K562 (cell line): Measurements from ENCODE around the gene RFNG. TPM values are rescaled to one million over a fixed set of nuclear protein-coding genes. Genes with fewer than 3 reads are reported as not detected.

ENCODE experiments used
- ATAC-seq: fragments of 200-7000 bp; cut with Tn5 transposase; 3 replicates; pipeline ENCODE4 v1.9.1; 2020; ENCODE audit warnings: moderate library complexity
- BruUV-seq: library from RNA; stranded (reverse); fragments of 400-500 nt; replicated peaks from 2 replicates; lab custom pipeline; 2021; lab: Mats Ljungman, UMichigan
- CTCF ChIA-PET: fragments of 300-600 bp; formaldehyde crosslinking; extraction: SDS; loops from one replicate; lab custom pipeline; 2021; ENCODE audit warnings: low intra/inter-chr PET ratio; lab: Yijun Ruan, JAX
- POLR2A ChIA-PET: fragments of 300-600, 350-650 bp; sonication (Branson Sonifier 250); formaldehyde crosslinking; extraction: SDS; loops from one replicate; lab custom pipeline; 2021; ENCODE audit warnings: antibody characterized with exemption, inconsistent platforms; lab: Yijun Ruan, JAX
- DNase-seq, 4 experiments: peaks; one replicate each; pipeline versions ENCODE4 v3.0.0 to v3.0.0-alpha.2; 2011 to 2018; ENCODE audit warnings: low spot score in 3 of 4, mixed read lengths in 3 of 4; ENCODE audit errors: extremely low read depth in 1 of 4
- FAIRE-seq: peaks from 2 replicates; lab custom pipeline; 2011; peaks lifted over from hg19 to GRCh38; lab: Jason Lieb, UNC
- H2AFZ ChIP-seq: 2 replicates; pipeline ENCODE4 v1.6.0; 2011; ENCODE audit warnings: low read depth, low read length, control low read depth, inconsistent platforms
- H3K27ac ChIP-seq: fragments of 200-600 bp; 3 replicates; pipeline ENCODE4 v1.8.0; 2011; ENCODE audit warnings: low read depth, mild to moderate bottlenecking, control low read depth, inconsistent platforms, low read length, moderate library complexity, mixed read lengths; ENCODE audit errors: extremely low read depth
- H3K27me3 ChIP-seq, 2 experiments: fragments of 300-600 bp in 1 of 2; 2 replicates in 1 of 2; 3 replicates in 1 of 2; pipeline versions ENCODE4 v1.6.0 to v1.8.0; 2011; ENCODE audit warnings: inconsistent platforms in 2 of 2, low read length in 2 of 2, mild to moderate bottlenecking in 1 of 2, mixed read lengths in 1 of 2, moderate library complexity in 1 of 2; ENCODE audit not compliant: control insufficient read depth in 2 of 2, insufficient read depth in 2 of 2
- H3K36me3 ChIP-seq: fragments of 300-600 bp; 3 replicates; pipeline ENCODE4 v1.8.0; 2011; ENCODE audit warnings: mild to moderate bottlenecking, low read length, inconsistent platforms; ENCODE audit not compliant: control insufficient read depth, insufficient read depth
- H3K4me1 ChIP-seq, 2 experiments: fragments of 200-600 bp in 1 of 2; replicated peaks in 1 of 2; 2 replicates in 1 of 2; 3 replicates in 1 of 2; pipeline versions ENCODE4 v1.5.1 to v1.8.0; 2011; ENCODE audit warnings: inconsistent platforms in 2 of 2, low read length in 2 of 2, mild to moderate bottlenecking in 1 of 2, mixed read lengths in 1 of 2, moderate library complexity in 1 of 2; ENCODE audit not compliant: control insufficient read depth in 2 of 2, insufficient read depth in 2 of 2
- H3K4me2 ChIP-seq: 2 replicates; pipeline ENCODE4 v1.6.1; 2011; ENCODE audit warnings: low read length, control low read depth, inconsistent platforms, mixed read lengths; ENCODE audit not compliant: insufficient read depth
- H3K4me3 ChIP-seq: fragments of 200-600 bp; sonication (generic), shearing (Covaris generic); 2 replicates; pipeline ENCODE4 v1.5.1; 2016; ENCODE audit warnings: control low read depth, inconsistent platforms
- H3K79me2 ChIP-seq: fragments of 200-600 bp; 3 replicates; pipeline ENCODE4 v1.8.0; 2011; ENCODE audit warnings: low read length, inconsistent platforms; ENCODE audit not compliant: control insufficient read depth, insufficient read depth
- H3K9ac ChIP-seq, 2 experiments: 2 replicates each; pipeline versions ENCODE4 v1.6.0 to v1.6.1; 2011; ENCODE audit warnings: low read depth in 2 of 2, low read length in 2 of 2, control low read depth in 1 of 2, inconsistent platforms in 1 of 2, mild to moderate bottlenecking in 1 of 2, mixed read lengths in 1 of 2; ENCODE audit not compliant: insufficient read depth in 1 of 2
- H3K9me1 ChIP-seq: one replicate; pipeline ENCODE4 v1.6.0; 2011; ENCODE audit warnings: inconsistent platforms, mild to moderate bottlenecking, low read length, moderate library complexity; ENCODE audit not compliant: control insufficient read depth, insufficient read depth
- H3K9me3 ChIP-seq: replicated peaks from 2 replicates; pipeline ENCODE4 v1.5.1; 2011; ENCODE audit warnings: low read depth, low read length, inconsistent platforms; ENCODE audit not compliant: control insufficient read depth, insufficient read depth
- H4K20me1 ChIP-seq: replicated peaks from 2 replicates; pipeline ENCODE4 v1.6.1; 2011; ENCODE audit warnings: low read length, inconsistent platforms, mixed read lengths; ENCODE audit not compliant: control insufficient read depth, insufficient read depth
- BCOR ChIP-seq: fragments of 450-650 bp; IDR thresholded peaks from 2 replicates; pipeline ENCODE4 v1.6.1; 2016
- ILF3 ChIP-seq: fragments of 450-650 bp; IDR thresholded peaks from 2 replicates; pipeline ENCODE4 v1.6.1; 2018; ENCODE audit warnings: antibody characterized with exemption, mild to moderate bottlenecking, moderate library complexity, borderline replicate concordance
- KAT2B ChIP-seq: IDR thresholded peaks from one replicate; pipeline ENCODE4 v1.6.1; 2012; ENCODE audit warnings: low read depth, mild to moderate bottlenecking, control low read depth, inconsistent platforms, low read length, moderate library complexity
- NR2C1 ChIP-seq, 2 experiments: fragments of 450-650 bp; IDR thresholded peaks; 2 replicates each; pipeline ENCODE4 v1.6.1; 2017; ENCODE audit warnings: mild to moderate bottlenecking in 2 of 2, antibody characterized with exemption in 1 of 2, inconsistent platforms in 1 of 2, missing compliant biosample characterization in 1 of 2, missing genetic modification characterization in 1 of 2
- PCBP1 ChIP-seq: fragments of 200-400 bp; formaldehyde crosslinking; IDR thresholded peaks from 2 replicates; pipeline ENCODE4 v1.6.1; 2018; ENCODE audit warnings: mild to moderate bottlenecking, low read depth, low read length; ENCODE audit not compliant: poor library complexity, severe bottlenecking
- SIX5 ChIP-seq, 2 experiments: IDR thresholded peaks; 2 replicates each; pipeline ENCODE4 v1.6.1; 2011; ENCODE audit warnings: low read length in 2 of 2, borderline replicate concordance in 1 of 2, low read depth in 1 of 2, mild to moderate bottlenecking in 1 of 2, moderate library complexity in 1 of 2; ENCODE audit not compliant: insufficient read depth in 1 of 2
- SMARCC2 ChIP-seq: fragments of 450-650 bp; IDR thresholded peaks from 2 replicates; pipeline ENCODE4 v1.6.1; 2017; ENCODE audit warnings: antibody characterized with exemption, moderate library complexity, mild to moderate bottlenecking, low read depth
- ZNF146 ChIP-seq: IDR thresholded peaks from one replicate; pipeline ENCODE4 v1.6.1; 2018; ENCODE audit warnings: missing compliant biosample characterization; ENCODE audit not compliant: unreplicated experiment
- WGBS: fragments of 100-300 bp; shearing (Covaris generic); methylation state at CpG from one replicate; pipeline ENCODE4 v1.1.6; 2016; ENCODE audit warnings: low coverage, mixed read lengths; ENCODE audit not compliant: insufficient coverage; ENCODE audit errors: missing lambda C conversion rate; 5-methylcytosine and 5-hydroxymethylcytosine counted together
- in situ Hi-C: fragments of 300-500 bp; cut with MboI; formaldehyde crosslinking; loops from 4 replicates; pipeline ENCODE4 v1.15.0; 2018; ENCODE audit warnings: inconsistent platforms, mixed read lengths
- intact Hi-C: fragments of 100-400 bp; cut with micrococcal nuclease; formaldehyde crosslinking; loops from 2 replicates; pipeline ENCODE4 v1.14.2; 2022
- polyA plus RNA-seq, 8 experiments: library from polyadenylated mRNA; depleted of rRNA in 4 of 8; stranded (reverse) in 5 of 8; unstranded in 3 of 8; fragments of >200 nt; fragmentation: Nextera tagmentation in 2 of 8; fragmentation: Illumina TruSeq in 1 of 8; extraction: Ambion mirVana in 2 of 8; extraction: Trizol in 1 of 8; gene quantifications; 2 replicates each; pipeline versions ENCODE4 v1.2.1 to v1.2.3, GENCODE V29; 2011 to 2014; ENCODE audit warnings: inconsistent platforms in 1 of 8, missing spikeins in 1 of 8
- total RNA-seq, 7 experiments: library from RNA; depleted of rRNA in 6 of 7; stranded (reverse); fragments of >200 nt in 6 of 7; fragmentation: Illumina TruSeq in 2 of 7; extraction: Trizol in 2 of 7; gene quantifications; 2 replicates each; pipeline versions ENCODE4 v1.2.1 to v1.2.3, GENCODE V29; 2011 to 2021; ENCODE audit warnings: low replicate concordance in 1 of 7
- TF ChIP-seq, protein P1 (sequence below): sonication (generic); formaldehyde crosslinking; IDR thresholded peaks from 2 replicates; pipeline ENCODE4 v1.8.0; 2022; ENCODE audit warnings: missing genetic modification reagents, mild to moderate bottlenecking, moderate library complexity, borderline replicate concordance
- TF ChIP-seq, protein P2 (sequence below): fragments of 450-650 bp; IDR thresholded peaks from 2 replicates; pipeline ENCODE4 v1.6.1; 2016; ENCODE audit warnings: mild to moderate bottlenecking, moderate library complexity

The RFNG gene
- total and polyA plus RNA-seq, 9 of the 15 experiments (the other 6 are each of a cell fraction or from before 2014, with no cell fraction given): 0.32 to 32.8 (median 9.5) TPM

DNA sequence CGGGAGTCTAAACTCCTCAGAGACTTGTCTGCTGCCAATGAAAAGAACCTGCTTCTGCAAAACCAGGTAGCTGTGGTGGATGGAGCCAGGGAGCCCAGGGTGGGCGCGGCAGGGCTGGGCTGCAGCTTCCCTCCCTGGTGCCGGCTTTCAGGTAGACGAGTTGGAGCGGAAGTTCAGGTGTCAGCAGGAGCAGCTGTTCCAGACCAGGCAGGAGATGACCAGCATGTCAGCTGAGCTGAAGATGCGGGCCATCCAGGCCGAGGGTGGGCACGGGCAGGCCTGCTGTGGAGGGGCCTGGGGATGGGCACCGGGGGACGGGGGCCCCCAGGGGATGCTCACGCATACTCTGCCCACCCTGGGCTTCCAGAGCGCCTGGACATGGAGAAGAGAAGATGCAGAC lies 23.4 kb downstream of the RFNG start:
- WGBS: 88% methylated on average over 8 of the region's 13 CpGs
- intact Hi-C loops: no loop called here
- TF ChIP-seq NR2C1 (IDR thresholded peaks at IDR 0.05): no peak
- TF ChIP-seq NR2C1 (tag; IDR thresholded peaks at IDR 0.05): no peak
- no peak for TF ChIP-seq PCBP1
- TF ChIP-seq SIX5 (IDR thresholded peaks at IDR 0.05; ENCODE audit: borderline replicate concordance in 1 of 2, insufficient read depth in 1 of 2, low read depth in 1 of 2, low read length in 2 of 2): no peak
- TF ChIP-seq, protein P1, sequence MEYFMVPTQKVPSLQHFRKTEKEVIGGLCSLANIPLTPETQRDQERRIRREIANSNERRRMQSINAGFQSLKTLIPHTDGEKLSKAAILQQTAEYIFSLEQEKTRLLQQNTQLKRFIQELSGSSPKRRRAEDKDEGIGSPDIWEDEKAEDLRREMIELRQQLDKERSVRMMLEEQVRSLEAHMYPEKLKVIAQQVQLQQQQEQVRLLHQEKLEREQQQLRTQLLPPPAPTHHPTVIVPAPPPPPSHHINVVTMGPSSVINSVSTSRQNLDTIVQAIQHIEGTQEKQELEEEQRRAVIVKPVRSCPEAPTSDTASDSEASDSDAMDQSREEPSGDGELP: no peak
- no peak for TF ChIP-seq KAT2B
- no peak for TF ChIP-seq SMARCC2
- no peak for TF ChIP-seq ZNF146 (CRISPR knock-in tag)
- TF ChIP-seq, protein P2, sequence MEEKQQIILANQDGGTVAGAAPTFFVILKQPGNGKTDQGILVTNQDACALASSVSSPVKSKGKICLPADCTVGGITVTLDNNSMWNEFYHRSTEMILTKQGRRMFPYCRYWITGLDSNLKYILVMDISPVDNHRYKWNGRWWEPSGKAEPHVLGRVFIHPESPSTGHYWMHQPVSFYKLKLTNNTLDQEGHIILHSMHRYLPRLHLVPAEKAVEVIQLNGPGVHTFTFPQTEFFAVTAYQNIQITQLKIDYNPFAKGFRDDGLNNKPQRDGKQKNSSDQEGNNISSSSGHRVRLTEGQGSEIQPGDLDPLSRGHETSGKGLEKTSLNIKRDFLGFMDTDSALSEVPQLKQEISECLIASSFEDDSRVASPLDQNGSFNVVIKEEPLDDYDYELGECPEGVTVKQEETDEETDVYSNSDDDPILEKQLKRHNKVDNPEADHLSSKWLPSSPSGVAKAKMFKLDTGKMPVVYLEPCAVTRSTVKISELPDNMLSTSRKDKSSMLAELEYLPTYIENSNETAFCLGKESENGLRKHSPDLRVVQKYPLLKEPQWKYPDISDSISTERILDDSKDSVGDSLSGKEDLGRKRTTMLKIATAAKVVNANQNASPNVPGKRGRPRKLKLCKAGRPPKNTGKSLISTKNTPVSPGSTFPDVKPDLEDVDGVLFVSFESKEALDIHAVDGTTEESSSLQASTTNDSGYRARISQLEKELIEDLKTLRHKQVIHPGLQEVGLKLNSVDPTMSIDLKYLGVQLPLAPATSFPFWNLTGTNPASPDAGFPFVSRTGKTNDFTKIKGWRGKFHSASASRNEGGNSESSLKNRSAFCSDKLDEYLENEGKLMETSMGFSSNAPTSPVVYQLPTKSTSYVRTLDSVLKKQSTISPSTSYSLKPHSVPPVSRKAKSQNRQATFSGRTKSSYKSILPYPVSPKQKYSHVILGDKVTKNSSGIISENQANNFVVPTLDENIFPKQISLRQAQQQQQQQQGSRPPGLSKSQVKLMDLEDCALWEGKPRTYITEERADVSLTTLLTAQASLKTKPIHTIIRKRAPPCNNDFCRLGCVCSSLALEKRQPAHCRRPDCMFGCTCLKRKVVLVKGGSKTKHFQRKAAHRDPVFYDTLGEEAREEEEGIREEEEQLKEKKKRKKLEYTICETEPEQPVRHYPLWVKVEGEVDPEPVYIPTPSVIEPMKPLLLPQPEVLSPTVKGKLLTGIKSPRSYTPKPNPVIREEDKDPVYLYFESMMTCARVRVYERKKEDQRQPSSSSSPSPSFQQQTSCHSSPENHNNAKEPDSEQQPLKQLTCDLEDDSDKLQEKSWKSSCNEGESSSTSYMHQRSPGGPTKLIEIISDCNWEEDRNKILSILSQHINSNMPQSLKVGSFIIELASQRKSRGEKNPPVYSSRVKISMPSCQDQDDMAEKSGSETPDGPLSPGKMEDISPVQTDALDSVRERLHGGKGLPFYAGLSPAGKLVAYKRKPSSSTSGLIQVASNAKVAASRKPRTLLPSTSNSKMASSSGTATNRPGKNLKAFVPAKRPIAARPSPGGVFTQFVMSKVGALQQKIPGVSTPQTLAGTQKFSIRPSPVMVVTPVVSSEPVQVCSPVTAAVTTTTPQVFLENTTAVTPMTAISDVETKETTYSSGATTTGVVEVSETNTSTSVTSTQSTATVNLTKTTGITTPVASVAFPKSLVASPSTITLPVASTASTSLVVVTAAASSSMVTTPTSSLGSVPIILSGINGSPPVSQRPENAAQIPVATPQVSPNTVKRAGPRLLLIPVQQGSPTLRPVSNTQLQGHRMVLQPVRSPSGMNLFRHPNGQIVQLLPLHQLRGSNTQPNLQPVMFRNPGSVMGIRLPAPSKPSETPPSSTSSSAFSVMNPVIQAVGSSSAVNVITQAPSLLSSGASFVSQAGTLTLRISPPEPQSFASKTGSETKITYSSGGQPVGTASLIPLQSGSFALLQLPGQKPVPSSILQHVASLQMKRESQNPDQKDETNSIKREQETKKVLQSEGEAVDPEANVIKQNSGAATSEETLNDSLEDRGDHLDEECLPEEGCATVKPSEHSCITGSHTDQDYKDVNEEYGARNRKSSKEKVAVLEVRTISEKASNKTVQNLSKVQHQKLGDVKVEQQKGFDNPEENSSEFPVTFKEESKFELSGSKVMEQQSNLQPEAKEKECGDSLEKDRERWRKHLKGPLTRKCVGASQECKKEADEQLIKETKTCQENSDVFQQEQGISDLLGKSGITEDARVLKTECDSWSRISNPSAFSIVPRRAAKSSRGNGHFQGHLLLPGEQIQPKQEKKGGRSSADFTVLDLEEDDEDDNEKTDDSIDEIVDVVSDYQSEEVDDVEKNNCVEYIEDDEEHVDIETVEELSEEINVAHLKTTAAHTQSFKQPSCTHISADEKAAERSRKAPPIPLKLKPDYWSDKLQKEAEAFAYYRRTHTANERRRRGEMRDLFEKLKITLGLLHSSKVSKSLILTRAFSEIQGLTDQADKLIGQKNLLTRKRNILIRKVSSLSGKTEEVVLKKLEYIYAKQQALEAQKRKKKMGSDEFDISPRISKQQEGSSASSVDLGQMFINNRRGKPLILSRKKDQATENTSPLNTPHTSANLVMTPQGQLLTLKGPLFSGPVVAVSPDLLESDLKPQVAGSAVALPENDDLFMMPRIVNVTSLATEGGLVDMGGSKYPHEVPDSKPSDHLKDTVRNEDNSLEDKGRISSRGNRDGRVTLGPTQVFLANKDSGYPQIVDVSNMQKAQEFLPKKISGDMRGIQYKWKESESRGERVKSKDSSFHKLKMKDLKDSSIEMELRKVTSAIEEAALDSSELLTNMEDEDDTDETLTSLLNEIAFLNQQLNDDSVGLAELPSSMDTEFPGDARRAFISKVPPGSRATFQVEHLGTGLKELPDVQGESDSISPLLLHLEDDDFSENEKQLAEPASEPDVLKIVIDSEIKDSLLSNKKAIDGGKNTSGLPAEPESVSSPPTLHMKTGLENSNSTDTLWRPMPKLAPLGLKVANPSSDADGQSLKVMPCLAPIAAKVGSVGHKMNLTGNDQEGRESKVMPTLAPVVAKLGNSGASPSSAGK: no peak
- TF ChIP-seq ILF3: no peak
- TF ChIP-seq BCOR: no peak

More for the DNA sequence above, 23.4 kb downstream of the RFNG start:
- Histone ChIP-seq H3K4me1 (peaks cover 8 to 90% of the 10 kb centered on the region in 2 experiments), H3K9ac (no peak overlapping the region), H3K27ac (no peak overlapping the region), H3K4me3 (no peak overlapping the region), H3K4me2 (no peak overlapping the region), H4K20me1 (no peaks in the 10 kb centered on the region), H2AFZ (no peak overlapping the region), H3K27me3 (no peaks in the 10 kb centered on the region), H3K36me3 (peaks cover 6% of the 10 kb centered on the region; the same call in 1 of the 3 replicates), H3K9me3 (no peaks in the 10 kb centered on the region), H3K79me2 (peaks cover 22% of the 10 kb centered on the region), H3K9me1 (no peaks in the 10 kb centered on the region)
- in situ Hi-C loops: no loop called here
- BruUV-seq: no TSS peak
- ATAC-seq: no peak
- FAIRE-seq: no peak
- no peak for DNase-seq
- CTCF ChIA-PET: no interaction called here
- POLR2A ChIA-PET: interaction anchor here (0.6 to 2.0 kb wide), 3 partner anchors 9 to 159 kb away, joined by 3 to 6 read pairs (median 3); partner anchors contain the start of gene DCXR
